ENCODE results near the gene SYN1.
A peak's percentile ranks its signal among the peaks of the same experiment; 100 is the strongest.
"Not testable (repeated sequence)": the region's sequence is repeated elsewhere in the genome, so short reads cannot be mapped to it uniquely, and the experiment has no call there.

Gene SYN1

GRCh38 chrX:47603125-47603524 lies 16.5 kb downstream of the SYN1 start:
- not testable (repeated sequence) for DNase-seq (ENCODE audit: insufficient read length, low spot score); FAIRE-seq

GRCh38 chrX:47597222-47597621 lies 22.4 kb downstream of the SYN1 start:
- no peak for DNase-seq (ENCODE audit: insufficient read length, low spot score)
- FAIRE-seq, result no peak

- FAIRE-seq (no peak), DNase-seq (ENCODE audit: insufficient read length, low spot score) (no peak)
Measured at GRCh38 chrX:47596256-47596655, 23.4 kb downstream of the SYN1 start.

- DNase-seq (ENCODE audit: insufficient read length, low spot score) (no peak), FAIRE-seq (peak; percentile 14)
Measured at GRCh38 chrX:47595716-47596251, 23.9 kb downstream of the SYN1 start.

GRCh38 chrX:47593522-47593921 lies 26.1 kb downstream of the SYN1 start:
- FAIRE-seq (no peak), DNase-seq (ENCODE audit: insufficient read length, low spot score) (no peak)

- no peak for FAIRE-seq
- no peak for DNase-seq (ENCODE audit: insufficient read length, low spot score)
Measured at GRCh38 chrX:47590984-47591383, 28.7 kb downstream of the SYN1 start.

- no peak for FAIRE-seq
- DNase-seq (ENCODE audit: insufficient read length, low spot score), result no peak
Measured at GRCh38 chrX:47587906-47588735, 31.5 kb downstream of the SYN1 start.

- DNase-seq (ENCODE audit: insufficient read length, low spot score) (no peak), FAIRE-seq (no peak)
Measured at GRCh38 chrX:47587091-47587891, 32.4 kb downstream of the SYN1 start.

GRCh38 chrX:47586043-47586787 lies 33.4 kb downstream of the SYN1 start:
- FAIRE-seq (no peak), DNase-seq (ENCODE audit: insufficient read length, low spot score) (no peak)

GRCh38 chrX:47585273-47585672 lies 34.4 kb downstream of the SYN1 start:
- no peak for FAIRE-seq
- no peak for DNase-seq (ENCODE audit: insufficient read length, low spot score)

GRCh38 chrX:47584714-47585113 lies 34.9 kb downstream of the SYN1 start:
- DNase-seq (ENCODE audit: insufficient read length, low spot score) (no peak), FAIRE-seq (no peak)

GRCh38 chrX:47583240-47583861 lies 36.3 kb downstream of the SYN1 start:
- FAIRE-seq (peak; percentile 47), DNase-seq (ENCODE audit: insufficient read length, low spot score) (no peak)

- DNase-seq (ENCODE audit: insufficient read length, low spot score), result peak; percentile 65
Measured at GRCh38 chrX:47581731-47582647, 37.7 kb downstream of the SYN1 start, which contains the start of gene TIMP1. TSS of gene TIMP1 (plus strand) at chrX:47582436. CDS start at chrX:47583416, 980 bp downstream.

GRCh38 chrX:47579537-47579936 lies 40.1 kb downstream of the SYN1 start:
- DNase-seq (ENCODE audit: insufficient read length, low spot score) (no peak), FAIRE-seq (no peak)

More at GRCh38 chrX:47581731-47582647, 37.7 kb downstream of the SYN1 start, which contains the start of gene TIMP1:
- peak; percentile 94 for FAIRE-seq

- DNase-seq (ENCODE audit: insufficient read length, low spot score) (no peak), FAIRE-seq (no peak)
Measured at GRCh38 chrX:47578692-47579091, 41.0 kb downstream of the SYN1 start.

- FAIRE-seq, result no peak
- DNase-seq (ENCODE audit: insufficient read length, low spot score), result no peak
Measured at GRCh38 chrX:47577901-47578300, 41.8 kb downstream of the SYN1 start.

- DNase-seq (ENCODE audit: insufficient read length, low spot score), result no peak
- FAIRE-seq, result no peak
Measured at GRCh38 chrX:47577424-47577823, 42.2 kb downstream of the SYN1 start.

GRCh38 chrX:47576021-47576898 lies 43.4 kb downstream of the SYN1 start:
- FAIRE-seq (peak; percentile 8), DNase-seq (ENCODE audit: insufficient read length, low spot score) (no peak)
